K562 (cell line): ENCODE measurements around the gene RBM19. TPM values are rescaled to one million over a fixed set of nuclear protein-coding genes. Genes with fewer than 3 reads are reported as not detected.

Experiments used
- FOXM1 ChIP-seq, 2 experiments: fragments of 450-650 bp in 1 of 2; sonication (generic) in 1 of 2; formaldehyde crosslinking in 1 of 2; IDR thresholded peaks; 2 replicates each; pipeline versions ENCODE4 v1.6.1 to v1.9.0; 2017 to 2022; ENCODE audit warnings: low read depth in 2 of 2, mild to moderate bottlenecking in 2 of 2, missing genetic modification reagents in 1 of 2, moderate library complexity in 1 of 2
- PCBP2 ChIP-seq: fragments of 200-400 bp; formaldehyde crosslinking; IDR thresholded peaks from 2 replicates; pipeline ENCODE4 v1.6.1; 2018; ENCODE audit warnings: low read length, low read depth, mild to moderate bottlenecking, moderate library complexity; ENCODE audit not compliant: poor library complexity, severe bottlenecking
- POLR2AphosphoS2 ChIP-seq: IDR thresholded peaks from 2 replicates; pipeline ENCODE4 v1.6.1; 2012; ENCODE audit warnings: low read length, improper control_type of control experiment
- RCOR1 ChIP-seq, 2 experiments: IDR thresholded peaks; 2 replicates each; pipeline ENCODE4 v1.6.1; 2012; ENCODE audit warnings: low read depth in 2 of 2, low read length in 2 of 2, borderline replicate concordance in 1 of 2, improper control_type of control experiment in 1 of 2
- TOE1 ChIP-seq, 2 experiments: fragments of 450-650 bp in 1 of 2; sonication (generic) in 1 of 2; formaldehyde crosslinking in 1 of 2; IDR thresholded peaks; 2 replicates each; pipeline versions ENCODE4 v1.7.1 to v1.8.0; 2016 to 2022; ENCODE audit warnings: borderline replicate concordance in 2 of 2, mild to moderate bottlenecking in 2 of 2, antibody characterized with exemption in 1 of 2, inconsistent platforms in 1 of 2, low read depth in 1 of 2, missing genetic modification reagents in 1 of 2, moderate library complexity in 1 of 2
- ZNF316 ChIP-seq: fragments of 450-650 bp; IDR thresholded peaks from 2 replicates; pipeline ENCODE4 v1.6.1; 2016
- polyA plus RNA-seq, 8 experiments: library from polyadenylated mRNA; depleted of rRNA in 4 of 8; stranded (reverse) in 5 of 8; unstranded in 3 of 8; fragments of >200 nt; fragmentation: Nextera tagmentation in 2 of 8; fragmentation: Illumina TruSeq in 1 of 8; extraction: Ambion mirVana in 2 of 8; extraction: Trizol in 1 of 8; gene quantifications; 2 replicates each; pipeline versions ENCODE4 v1.2.1 to v1.2.3, GENCODE V29; 2011 to 2014; ENCODE audit warnings: inconsistent platforms in 1 of 8, missing spikeins in 1 of 8
- total RNA-seq, 7 experiments: library from RNA; depleted of rRNA in 6 of 7; stranded (reverse); fragments of >200 nt in 6 of 7; fragmentation: Illumina TruSeq in 2 of 7; extraction: Trizol in 2 of 7; gene quantifications; 2 replicates each; pipeline versions ENCODE4 v1.2.1 to v1.2.3, GENCODE V29; 2011 to 2021; ENCODE audit warnings: low replicate concordance in 1 of 7
- TF ChIP-seq, protein P1 (sequence below): IDR thresholded peaks from 3 replicates; pipeline ENCODE4 v1.6.1; 2011; ENCODE audit warnings: borderline replicate concordance, mild to moderate bottlenecking, moderate library complexity; ENCODE audit not compliant: insufficient read length; ENCODE audit errors: extremely low read depth
- TF ChIP-seq, protein P2 (sequence below): sonication (generic); formaldehyde crosslinking; IDR thresholded peaks from 2 replicates; pipeline ENCODE4 v1.9.0; 2022; ENCODE audit warnings: mild to moderate bottlenecking, missing genetic modification reagents

RBM19 gene
- total and polyA plus RNA-seq, 9 of the 15 experiments (the other 6 are each of a cell fraction or from before 2014, with no cell fraction given): 16.0 to 58.4 (median 37.9) TPM

GRCh38 chr12:114012744-114013431 lies 46.8 kb upstream of the RBM19 start (continued):
- TF ChIP-seq, protein P1, sequence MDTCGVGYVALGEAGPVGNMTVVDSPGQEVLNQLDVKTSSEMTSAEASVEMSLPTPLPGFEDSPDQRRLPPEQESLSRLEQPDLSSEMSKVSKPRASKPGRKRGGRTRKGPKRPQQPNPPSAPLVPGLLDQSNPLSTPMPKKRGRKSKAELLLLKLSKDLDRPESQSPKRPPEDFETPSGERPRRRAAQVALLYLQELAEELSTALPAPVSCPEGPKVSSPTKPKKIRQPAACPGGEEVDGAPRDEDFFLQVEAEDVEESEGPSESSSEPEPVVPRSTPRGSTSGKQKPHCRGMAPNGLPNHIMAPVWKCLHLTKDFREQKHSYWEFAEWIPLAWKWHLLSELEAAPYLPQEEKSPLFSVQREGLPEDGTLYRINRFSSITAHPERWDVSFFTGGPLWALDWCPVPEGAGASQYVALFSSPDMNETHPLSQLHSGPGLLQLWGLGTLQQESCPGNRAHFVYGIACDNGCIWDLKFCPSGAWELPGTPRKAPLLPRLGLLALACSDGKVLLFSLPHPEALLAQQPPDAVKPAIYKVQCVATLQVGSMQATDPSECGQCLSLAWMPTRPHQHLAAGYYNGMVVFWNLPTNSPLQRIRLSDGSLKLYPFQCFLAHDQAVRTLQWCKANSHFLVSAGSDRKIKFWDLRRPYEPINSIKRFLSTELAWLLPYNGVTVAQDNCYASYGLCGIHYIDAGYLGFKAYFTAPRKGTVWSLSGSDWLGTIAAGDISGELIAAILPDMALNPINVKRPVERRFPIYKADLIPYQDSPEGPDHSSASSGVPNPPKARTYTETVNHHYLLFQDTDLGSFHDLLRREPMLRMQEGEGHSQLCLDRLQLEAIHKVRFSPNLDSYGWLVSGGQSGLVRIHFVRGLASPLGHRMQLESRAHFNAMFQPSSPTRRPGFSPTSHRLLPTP: no peak
- TF ChIP-seq ZNF316 (no peak), RCOR1 (IDR thresholded peaks at IDR 0.05; ENCODE audit: borderline replicate concordance in 1 of 2, low read depth in 2 of 2, low read length in 2 of 2) (no peak), POLR2AphosphoS2 (no peak), PCBP2 (peak; percentile 97), FOXM1 (IDR thresholded peaks at IDR 0.05; ENCODE audit: low read depth) (no peak), FOXM1 (CRISPR knock-in tag; IDR thresholded peaks at IDR 0.05; ENCODE audit: low read depth) (no peak), TOE1 (IDR thresholded peaks at IDR 0.05; ENCODE audit: borderline replicate concordance) (no peak), TOE1 (CRISPR knock-in tag; IDR thresholded peaks at IDR 0.05; ENCODE audit: borderline replicate concordance, low read depth) (no peak)
- TF ChIP-seq, protein P2, sequence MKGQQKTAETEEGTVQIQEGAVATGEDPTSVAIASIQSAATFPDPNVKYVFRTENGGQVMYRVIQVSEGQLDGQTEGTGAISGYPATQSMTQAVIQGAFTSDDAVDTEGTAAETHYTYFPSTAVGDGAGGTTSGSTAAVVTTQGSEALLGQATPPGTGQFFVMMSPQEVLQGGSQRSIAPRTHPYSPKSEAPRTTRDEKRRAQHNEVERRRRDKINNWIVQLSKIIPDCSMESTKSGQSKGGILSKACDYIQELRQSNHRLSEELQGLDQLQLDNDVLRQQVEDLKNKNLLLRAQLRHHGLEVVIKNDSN (CRISPR knock-in tag): no peak
- TF ChIP-seq, all 486 proteins: peak for 4
